Heart right ventricle (tissue), 16 donors: ENCODE measurements around the gene PRKCE. TPM values are rescaled to one million over a fixed set of nuclear protein-coding genes. Genes with fewer than 3 reads are reported as not detected.
A peak's percentile ranks its signal among the peaks of the same experiment; 100 is the strongest.

ENCODE experiments used
- ATAC-seq, 8 donors: fragments of 200-7000 bp; cut with Tn5 transposase; one replicate each; pipeline ENCODE4 v1.9.1; 2020; ENCODE audit warnings: mild to moderate bottlenecking in 8 of 8, moderate library complexity in 8 of 8, moderate number of reproducible peaks in 1 of 8
- DNase-seq, 2 donors: peaks; one replicate each; pipeline ENCODE4 v3.0.0-alpha.2; 2020
- H3K27ac ChIP-seq, 10 donors: fragments of 200-600 bp; sonication (generic) in 2 of 10; one replicate each; pipeline versions ENCODE4 v1.5.0 to v1.8.0; 2020 to 2022; ENCODE audit warnings: mild to moderate bottlenecking in 3 of 10
- H3K27me3 ChIP-seq, 7 donors: fragments of 200-600 bp; one replicate each; pipeline ENCODE4 v1.8.0; 2021 to 2022; ENCODE audit warnings: mild to moderate bottlenecking in 2 of 7
- H3K36me3 ChIP-seq, 9 donors: fragments of 200-600 bp; sonication (generic) in 1 of 9; one replicate each; pipeline versions ENCODE4 v1.5.0 to v1.8.0; 2020 to 2022; ENCODE audit warnings: mild to moderate bottlenecking in 2 of 9
- H3K4me1 ChIP-seq, 9 donors: fragments of 200-600 bp; sonication (generic) in 1 of 9; one replicate each; pipeline versions ENCODE4 v1.5.0 to v1.8.0; 2020 to 2022; ENCODE audit warnings: mild to moderate bottlenecking in 4 of 9
- H3K4me3 ChIP-seq, 10 donors: fragments of 200-600 bp; sonication (generic) in 2 of 10; one replicate each; pipeline versions ENCODE4 v1.5.0 to v1.8.0; 2020 to 2022; ENCODE audit warnings: mild to moderate bottlenecking in 7 of 10, moderate library complexity in 2 of 10
- H3K9me3 ChIP-seq, 11 donors: fragments of 200-600 bp in 10 of 11; sonication (generic) in 2 of 11; one replicate each; pipeline versions ENCODE4 v1.5.0 to v1.8.0; 2013 to 2022; ENCODE audit warnings: mild to moderate bottlenecking in 2 of 11, control low read depth in 1 of 11, moderate library complexity in 1 of 11
- CTCF ChIP-seq, 9 donors: fragments of 200-600 bp; sonication (generic) in 2 of 9; IDR thresholded peaks; one replicate each; pipeline versions ENCODE4 v1.5.0 to v1.8.0; 2021 to 2022; ENCODE audit warnings: antibody characterized with exemption in 9 of 9, mild to moderate bottlenecking in 5 of 9, moderate library complexity in 1 of 9
- WGBS, 2 donors: extraction: QIAGEN DNeasy Blood & Tissue Kit; methylation state at CpG; one replicate each; pipeline ENCODE4 v1.1.7; 2013; ENCODE audit warnings: inconsistent platforms in 1 of 2; 5-methylcytosine and 5-hydroxymethylcytosine counted together
- intact Hi-C, 10 donors: fragments of 100-400 bp; cut with DNase I; formaldehyde crosslinking; loops; one replicate each; pipeline versions ENCODE4 v1.11.1 to v1.14.2; 2022
- polyA plus RNA-seq, 2 donors: library from polyadenylated mRNA; stranded (reverse); fragments of 200-250 nt; gene quantifications; one replicate each; pipeline ENCODE4 v1.2.3, GENCODE V29; 2013
- total RNA-seq, 10 donors: library from RNA; stranded (reverse); fragmentation: NEBNext Ultra II Directional in 3 of 10; extraction: Animal tissue kit (Norgen Biotek cat#: 25700) in 3 of 10; gene quantifications; one replicate each; pipeline versions ENCODE4 v1.2.1 to v1.2.4, GENCODE V29; 2021 to 2023
- donor health status: Arrhythmogenic right ventricular cardiomyopathy.
- donor health status: ischemic (EF 13 %, LVEDD 7.1; RV severe dilation, severe dysfunction).
- donor health status: healthy with polysubstance abuse.
- donor health status: DM: no; HTN: yes; CAD: no.
- donor health status: DM: no; HTN: no; CAD: no.
- donor health status: ischemic (EF 25% LVEDD 6.9; RV normal size, moderate dysfunction).
- donor health status: ischemic (EF 25% LVEDD 5.7; RV mildly dilated, moderate dysfunction).
- donor health status: healthy.
- donor health status: DM: yes; HTN: yes; CAD: no.
- donor health status: Ischemic cardiomyopathy.
- donor health status: ischemic (EF 35%, LVEDD 5.7; RV mildly dilated, moderate dysfunction).
- donor health status: nonischemic (EF 11% LVEDD 7.7; RV severe dilation, severe dysfunction).
- donor health status: DM: yes; HTN: yes; CAD: no.
- donor health status: PGD.
- donor health status: ischemic (EF 29% LVEDD 5.4; RV normal size, mild dysfunction).
- donor health status: nonischemic (EF 23%, LVEDD 6.1; RV moderate dilation, normal function).

PRKCE gene
- total and polyA plus RNA-seq, 12 donors: 3.7 to 22.7 (median 16.7) TPM

- Histone ChIP-seq H3K9me3 (no peaks in the 10 kb centered on the region), H3K4me3 (no peak overlapping the region), H3K4me1 (peaks cover 3 to 61% (median 29%) of the 10 kb centered on the region in 9 donors), H3K27me3 (no peaks in the 10 kb centered on the region), H3K36me3 (no peaks in the 10 kb centered on the region), H3K27ac (peak overlapping the region in 8 of 10 donors; percentile 19 to 83 (median 52))
- peak; percentile 37 to 80 (median 72) for ATAC-seq
- no peak for TF ChIP-seq CTCF (IDR thresholded peaks at IDR 0.05)
- WGBS, 2 donors: 69 to 76% methylated on average over 13 of the region's 13 CpGs
- no peak for DNase-seq
- intact Hi-C loops: loop anchor here in 6 of 10 donors (5.0 to 10.0 kb wide), 6 partner anchors 47 to 300 kb away; partner anchors contain the start of gene EPAS1 (in 2 of the 6)
These were observed 416.2 kb downstream of the PRKCE start for GRCh38 chr2:46067501-46068305.

- TF ChIP-seq CTCF (IDR thresholded peaks at IDR 0.05): no peak
- no peaks in the 10 kb centered on the region for H3K27me3 ChIP-seq
- DNase-seq (no peak), ATAC-seq (no peak)
- peaks cover 0 to 61% (median 29%) of the 10 kb centered on the region in 9 donors for H3K4me1 ChIP-seq
- H3K36me3 ChIP-seq: no peaks in the 10 kb centered on the region
- H3K4me3 ChIP-seq: no peak overlapping the region
- intact Hi-C loops: loop anchor here in 6 of 10 donors (5.0 to 10.0 kb wide), 6 partner anchors 46 to 299 kb away; partner anchors contain the start of gene EPAS1 (in 2 of the 6)
- no peaks in the 10 kb centered on the region for H3K9me3 ChIP-seq
- WGBS, 2 donors: 90% methylated on average over 4 of the region's 4 CpGs
- H3K27ac ChIP-seq: peak overlapping the region in 8 of 10 donors; percentile 19 to 83 (median 52)
These were observed 417.2 kb downstream of the PRKCE start for GRCh38 chr2:46068636-46069035.

GRCh38 chr2:46071074-46071473 is 419.6 kb downstream of the PRKCE start:
- H3K27ac ChIP-seq: no peak overlapping the region
- no peak for DNase-seq
- H3K36me3 ChIP-seq: no peaks in the 10 kb centered on the region
- TF ChIP-seq CTCF (IDR thresholded peaks at IDR 0.05): no peak
- intact Hi-C loops: no loop called here
- WGBS, 2 donors: 67 to 95% methylated on average over 3 of the region's 3 CpGs
- no peak overlapping the region for H3K4me3 ChIP-seq
- no peaks in the 10 kb centered on the region for H3K27me3 ChIP-seq
- no peaks in the 10 kb centered on the region for H3K9me3 ChIP-seq
- no peak for ATAC-seq
- peaks cover 0 to 60% (median 34%) of the 10 kb centered on the region in 9 donors for H3K4me1 ChIP-seq

GRCh38 chr2:46072101-46072820 is 420.8 kb downstream of the PRKCE start:
- no peaks in the 10 kb centered on the region for H3K36me3 ChIP-seq
- peaks cover 0 to 60% (median 36%) of the 10 kb centered on the region in 9 donors for H3K4me1 ChIP-seq
- H3K27me3 ChIP-seq: no peaks in the 10 kb centered on the region
- intact Hi-C loops: no loop called here
- H3K27ac ChIP-seq: peak overlapping the region in 1 of 10 donors; percentile 67
- TF ChIP-seq CTCF (IDR thresholded peaks at IDR 0.05): no peak
- ATAC-seq (no peak), DNase-seq (no peak)
- WGBS, 2 donors: 97% methylated on average over 8 of the region's 8 CpGs
- no peak overlapping the region for H3K4me3 ChIP-seq
- H3K9me3 ChIP-seq: no peaks in the 10 kb centered on the region
